Stomach (tissue), 9 donors: ENCODE data around the gene CLASP2. TPM values are rescaled to one million over a fixed set of nuclear protein-coding genes. Genes with fewer than 3 reads are reported as not detected.

ENCODE experiments used
- DNase-seq, 2 donors: peaks; one replicate each; pipeline versions ENCODE4 v3.0.0 to v3.0.0-alpha.2; 2013 to 2019
- H3K27ac ChIP-seq, 5 donors: fragments of 200-600 bp in 4 of 5; sonication (generic) in 4 of 5; one replicate each; pipeline ENCODE4 v1.5.1; 2013 to 2019; ENCODE audit warnings: mild to moderate bottlenecking in 1 of 5, moderate library complexity in 1 of 5
- H3K27me3 ChIP-seq, 3 donors: fragments of 200-600 bp; sonication (generic); one replicate each; pipeline ENCODE4 v1.5.1; 2017 to 2019; ENCODE audit warnings: mixed run types in 1 of 3
- H3K36me3 ChIP-seq, 4 donors: fragments of 200-600 bp; sonication (generic); 1 replicate in 3 of 4; 2 replicates in 1 of 4; pipeline ENCODE4 v1.5.1; 2016 to 2019
- H3K4me1 ChIP-seq, 4 donors: fragments of 200-600 bp; sonication (generic); one replicate each; pipeline ENCODE4 v1.5.1; 2016 to 2019
- H3K4me3 ChIP-seq, 4 donors: fragments of 200-600 bp; sonication (generic) in 3 of 4; one replicate each; pipeline ENCODE4 v1.5.1; 2016 to 2019; ENCODE audit warnings: mild to moderate bottlenecking in 1 of 4
- H3K9me3 ChIP-seq, 4 donors: fragments of 200-600 bp; sonication (generic); one replicate each; pipeline ENCODE4 v1.5.1; 2016 to 2019
- CTCF ChIP-seq, 7 experiments: fragments of 450-650 bp in 4 of 7; fragments of 200-600 bp in 3 of 7; sonication (generic) in 3 of 7; IDR thresholded peaks; one replicate each; pipeline ENCODE4 v1.5.1; 2016 to 2019; ENCODE audit warnings: antibody characterized with exemption in 7 of 7, control low read depth in 2 of 7, mild to moderate bottlenecking in 1 of 7
- EP300 ChIP-seq: sonication (generic); formaldehyde crosslinking; IDR thresholded peaks from one replicate; pipeline ENCODE4 v1.6.1; 2017; ENCODE audit warnings: antibody characterized with exemption
- POLR2A ChIP-seq, 4 donors: fragments of 450-650 bp; IDR thresholded peaks; one replicate each; pipeline ENCODE4 v1.6.1; 2016; ENCODE audit warnings: antibody characterized with exemption in 4 of 4, control low read depth in 2 of 4, mild to moderate bottlenecking in 1 of 4, moderate library complexity in 1 of 4
- POLR2AphosphoS5 ChIP-seq, 3 donors: sonication (generic); formaldehyde crosslinking; IDR thresholded peaks; one replicate each; pipeline ENCODE4 v1.6.1; 2016; ENCODE audit warnings: antibody characterized with exemption in 3 of 3
- WGBS, 5 donors: extraction: QIAGEN DNeasy Blood & Tissue Kit in 3 of 5; methylation state at CpG; one replicate each; pipeline versions ENCODE4 v1.1.5 to v1.1.7; 2013 to 2018; 5-methylcytosine and 5-hydroxymethylcytosine counted together
- intact Hi-C: fragments of 100-400 bp; cut with DNase I; formaldehyde crosslinking; loops from one replicate; pipeline ENCODE4 v1.15.1; 2023; ENCODE audit warnings: low total_unique reads
- polyA plus RNA-seq, 3 donors: library from polyadenylated mRNA; stranded (reverse); fragments of 200-250 nt; gene quantifications; one replicate each; pipeline ENCODE4 v1.2.3, GENCODE V29; 2013
- total RNA-seq, 5 donors: library from RNA; depleted of rRNA; stranded (reverse); fragments of >200 nt; gene quantifications; one replicate each; pipeline versions ENCODE4 v1.1.0 to v1.2.3, GENCODE V29; 2014 to 2016
- donor health status: healthy with polysubstance abuse.
- donor health status: Bipolar disorder and iron deficiency.
- donor health status: healthy.

CLASP2 gene
- total and polyA plus RNA-seq, 8 donors, result 6.3 to 136 (median 44.1) TPM

GRCh38 chr3:33650495-33650894 lies 67.6 kb downstream of the CLASP2 start:
- intact Hi-C loops, result no loop called here
- whole genome bisulfite sequencing, 5 donors, result 84 to 96% (median 94%) methylated on average over 1 of the region's 1 CpG

GRCh38 chr3:33648793-33649192 lies 69.3 kb downstream of the CLASP2 start:
- Histone ChIP-seq H3K4me3 (no peak overlapping the region), H3K9me3 (no peaks in the 10 kb centered on the region), H3K27me3 (no peaks in the 10 kb centered on the region), H3K27ac (no peak overlapping the region), H3K4me1 (peaks cover 0 to 52% (median 11%) of the 10 kb centered on the region in 4 donors), H3K36me3 (peaks cover 0 to 12% (median 8%) of the 10 kb centered on the region in 4 donors)
- no peak for TF ChIP-seq POLR2A (IDR thresholded peaks at IDR 0.05)
- TF ChIP-seq CTCF (IDR thresholded peaks at IDR 0.05), result no peak
- TF ChIP-seq EP300, result no peak
- TF ChIP-seq POLR2AphosphoS5 (IDR thresholded peaks at IDR 0.05), result no peak
- DNase-seq, result no peak
- intact Hi-C loops, result no loop called here
- WGBS, 5 donors, result 60 to 89% (median 81%) methylated on average over 1 of the region's 1 CpG

More at GRCh38 chr3:33650495-33650894, 67.6 kb downstream of the CLASP2 start:
- no peaks in the 10 kb centered on the region for H3K9me3 ChIP-seq
- no peak overlapping the region for H3K4me3 ChIP-seq
- H3K4me1 ChIP-seq, result peaks cover 0 to 41% (median 5%) of the 10 kb centered on the region in 4 donors
- TF ChIP-seq CTCF (IDR thresholded peaks at IDR 0.05) (no peak), POLR2A (IDR thresholded peaks at IDR 0.05) (no peak), EP300 (no peak), POLR2AphosphoS5 (IDR thresholded peaks at IDR 0.05) (no peak)
- no peak for DNase-seq
- H3K27ac ChIP-seq, result no peak overlapping the region
- peaks cover 0 to 5% (median 2%) of the 10 kb centered on the region in 4 donors for H3K36me3 ChIP-seq
- no peaks in the 10 kb centered on the region for H3K27me3 ChIP-seq

- peak in 1 of 2 donors; percentile 34 for DNase-seq
- no peak for TF ChIP-seq EP300
- TF ChIP-seq CTCF (IDR thresholded peaks at IDR 0.05), result no peak
- TF ChIP-seq POLR2AphosphoS5 (IDR thresholded peaks at IDR 0.05), result no peak
- TF ChIP-seq POLR2A (IDR thresholded peaks at IDR 0.05), result no peak
- WGBS, 5 donors, result 88 to 97% (median 95%) methylated on average over 1 of the region's 1 CpG
- intact Hi-C loops, result no loop called here
- Histone ChIP-seq H3K4me1 (peaks cover 0 to 36% (median 6%) of the 10 kb centered on the region in 4 donors), H3K27me3 (no peaks in the 10 kb centered on the region), H3K36me3 (peaks cover 0 to 15% (median 8%) of the 10 kb centered on the region in 4 donors), H3K4me3 (no peak overlapping the region), H3K9me3 (no peaks in the 10 kb centered on the region), H3K27ac (no peak overlapping the region)
Measured at GRCh38 chr3:33646406-33646805, 71.6 kb downstream of the CLASP2 start.

- H3K4me1 ChIP-seq, result peaks cover 0 to 25% (median 6%) of the 10 kb centered on the region in 4 donors
- H3K4me3 ChIP-seq, result peak overlapping the region; percentile 29 to 37 (median 33)
- TF ChIP-seq POLR2AphosphoS5 (IDR thresholded peaks at IDR 0.05) (no peak), POLR2A (IDR thresholded peaks at IDR 0.05) (no peak), CTCF (IDR thresholded peaks at IDR 0.05) (no peak), EP300 (no peak)
- no peaks in the 10 kb centered on the region for H3K9me3 ChIP-seq
- H3K36me3 ChIP-seq, result peaks cover 0 to 15% (median 8%) of the 10 kb centered on the region in 4 donors
- peak overlapping the region in 2 of 5 donors; percentile 53 to 65 for H3K27ac ChIP-seq
- DNase-seq, result peak in 1 of 2 donors; percentile 72
- H3K27me3 ChIP-seq, result no peaks in the 10 kb centered on the region
- 35 to 50% (median 44%) methylated on average over 5 of the region's 5 CpGs for WGBS, 5 donors
- intact Hi-C loops, result no loop called here
Measured at GRCh38 chr3:33645060-33645647, 72.9 kb downstream of the CLASP2 start.
